H1 (cell line): ENCODE results near the gene PGAP2. TPM values are rescaled to one million over a fixed set of nuclear protein-coding genes. Genes with fewer than 3 reads are reported as not detected.

Source experiments
- CTCF ChIA-PET: fragments of 300-600 bp; sonication (Branson Sonifier 250); formaldehyde crosslinking; loops from one replicate; lab custom pipeline; 2021; ENCODE audit not compliant: partially characterized antibody; lab: Charles Lee
- POLR2A ChIA-PET: fragments of 300-600 bp; sonication (Branson Sonifier 250); formaldehyde crosslinking; loops from one replicate; lab custom pipeline; 2021; ENCODE audit warnings: inconsistent platforms; ENCODE audit not compliant: partially characterized antibody; lab: Charles Lee
- DNase-seq, 2 experiments: peaks; one replicate each; pipeline versions ENCODE4 v3.0.0 to v3.0.0-alpha.2; 2010 to 2022; ENCODE audit warnings: low spot score in 2 of 2, low read depth in 1 of 2, mixed read lengths in 1 of 2
- FAIRE-seq: peaks from 2 replicates; lab custom pipeline; 2011; peaks lifted over from hg19 to GRCh38; lab: Jason Lieb, UNC
- H2AFZ ChIP-seq: 2 replicates; pipeline ENCODE4 v1.8.1; 2012; ENCODE audit warnings: low read length, inconsistent platforms
- H2AK5ac ChIP-seq: 2 replicates; pipeline ENCODE4 v1.6.1; 2013; ENCODE audit warnings: low read depth, low read length
- H2BK120ac ChIP-seq: replicated peaks from 2 replicates; pipeline ENCODE3; 2013; ENCODE audit warnings: low read depth, low read length, inconsistent platforms
- H2BK12ac ChIP-seq: 2 replicates; pipeline ENCODE4 v1.6.1; 2013; ENCODE audit warnings: low read depth, low read length
- H2BK15ac ChIP-seq: 2 replicates; pipeline ENCODE4 v1.6.1; 2013; ENCODE audit warnings: low read length
- H2BK20ac ChIP-seq: 2 replicates; pipeline ENCODE4 v1.6.1; 2013; ENCODE audit warnings: low read length
- H2BK5ac ChIP-seq: 2 replicates; pipeline ENCODE4 v1.6.1; 2013; ENCODE audit warnings: low read depth, low read length
- H3K14ac ChIP-seq: 2 replicates; pipeline ENCODE4 v1.6.1; 2013; ENCODE audit warnings: inconsistent platforms; ENCODE audit not compliant: insufficient read length
- H3K18ac ChIP-seq: 2 replicates; pipeline ENCODE4 v1.6.1; 2013; ENCODE audit warnings: low read length; ENCODE audit errors: extremely low read depth
- H3K23ac ChIP-seq: 2 replicates; pipeline ENCODE4 v1.6.1; 2013; ENCODE audit warnings: inconsistent platforms; ENCODE audit not compliant: insufficient read length
- H3K23me2 ChIP-seq: 2 replicates; pipeline ENCODE4 v1.6.1; 2013; ENCODE audit warnings: low read depth, low read length
- H3K27ac ChIP-seq: 2 replicates; pipeline ENCODE4 v1.6.1; 2011; ENCODE audit warnings: low read depth, low read length, inconsistent platforms
- H3K27me3 ChIP-seq, 4 experiments: replicated peaks in 1 of 4; 1 replicate in 1 of 4; 2 replicates in 3 of 4; pipeline versions ENCODE4 v1.6.1 to v1.8.1; 2011 to 2013; ENCODE audit warnings: low read length in 3 of 4, mild to moderate bottlenecking in 3 of 4, inconsistent platforms in 2 of 4, mixed read lengths in 2 of 4, moderate library complexity in 1 of 4; ENCODE audit not compliant: control insufficient read depth in 3 of 4, insufficient read depth in 3 of 4; ENCODE audit errors: extremely low read depth in 1 of 4
- H3K36me3 ChIP-seq, 4 experiments: 2 replicates each; pipeline versions ENCODE4 v1.6.1 to v1.8.1; 2011 to 2013; ENCODE audit warnings: mild to moderate bottlenecking in 4 of 4, low read length in 3 of 4, moderate library complexity in 2 of 4, control low read depth in 1 of 4, inconsistent platforms in 1 of 4; ENCODE audit not compliant: insufficient read depth in 4 of 4, control insufficient read depth in 2 of 4
- H3K4ac ChIP-seq: replicated peaks from 2 replicates; pipeline ENCODE3; 2013; ENCODE audit warnings: low read length, low read depth, mixed read lengths, inconsistent platforms; ENCODE audit not compliant: insufficient read length
- H3K4me1 ChIP-seq, 4 experiments: replicated peaks in 1 of 4; 1 replicate in 1 of 4; 2 replicates in 3 of 4; pipeline versions ENCODE4 v1.6.1 to v1.8.1; 2011 to 2013; ENCODE audit warnings: low read length in 3 of 4, inconsistent platforms in 2 of 4, mixed read lengths in 1 of 4; ENCODE audit not compliant: insufficient read depth in 4 of 4, control insufficient read depth in 3 of 4
- H3K4me2 ChIP-seq, 2 experiments: 2 replicates each; pipeline versions ENCODE4 v1.6.1 to v1.8.1; 2011 to 2013; ENCODE audit warnings: low read depth in 2 of 2, low read length in 2 of 2, control low read depth in 1 of 2, inconsistent platforms in 1 of 2, mild to moderate bottlenecking in 1 of 2; ENCODE audit not compliant: insufficient read depth in 1 of 2
- H3K4me3 ChIP-seq, 4 experiments: fragments of 200-600, 300-600 bp in 1 of 4; sonication (generic), shearing (Covaris generic), sonication (Bioruptor Twin) in 1 of 4; 2 replicates each; pipeline versions ENCODE4 v1.5.1 to v1.8.1; 2011 to 2016; ENCODE audit warnings: low read length in 4 of 4, low read depth in 3 of 4, control low read depth in 2 of 4, inconsistent platforms in 2 of 4, mild to moderate bottlenecking in 2 of 4, mixed read lengths in 1 of 4, moderate library complexity in 1 of 4; ENCODE audit not compliant: insufficient read depth in 2 of 4; ENCODE audit errors: extremely low read depth in 1 of 4
- H3K56ac ChIP-seq: replicated peaks from 2 replicates; pipeline ENCODE3; 2013; ENCODE audit warnings: low read depth, mild to moderate bottlenecking, mixed read lengths, low read length, inconsistent platforms; ENCODE audit not compliant: insufficient read length
- H3K79me1 ChIP-seq: 2 replicates; pipeline ENCODE4 v1.6.1; 2013; ENCODE audit warnings: low read depth, low read length, control low read depth
- H3K79me2 ChIP-seq, 2 experiments: 2 replicates each; pipeline versions ENCODE4 v1.6.1 to v1.8.1; 2012 to 2013; ENCODE audit warnings: low read length in 2 of 2, mild to moderate bottlenecking in 2 of 2, inconsistent platforms in 1 of 2; ENCODE audit not compliant: insufficient read depth in 2 of 2, control insufficient read depth in 1 of 2
- H3K9ac ChIP-seq, 4 experiments: replicated peaks in 1 of 4; 1 replicate in 1 of 4; 2 replicates in 3 of 4; pipeline versions ENCODE4 v1.6.1 to v1.8.1; 2011 to 2013; ENCODE audit warnings: low read depth in 3 of 4, low read length in 3 of 4, control low read depth in 2 of 4, mild to moderate bottlenecking in 2 of 4, moderate library complexity in 2 of 4, inconsistent platforms in 1 of 4; ENCODE audit errors: extremely low read depth in 1 of 4
- H3K9me3 ChIP-seq, 2 experiments: 2 replicates each; pipeline versions ENCODE4 v1.6.1 to v1.8.1; 2012 to 2013; ENCODE audit warnings: mild to moderate bottlenecking in 2 of 2, moderate library complexity in 2 of 2, control low read depth in 1 of 2, inconsistent platforms in 1 of 2, low read depth in 1 of 2, low read length in 1 of 2, mixed read lengths in 1 of 2; ENCODE audit not compliant: insufficient read depth in 2 of 2
- H4K20me1 ChIP-seq, 2 experiments: replicated peaks in 1 of 2; 2 replicates each; pipeline versions ENCODE3 to v1.8.1; 2011 to 2013; ENCODE audit warnings: inconsistent platforms in 2 of 2, low read length in 2 of 2, mild to moderate bottlenecking in 1 of 2; ENCODE audit not compliant: insufficient read depth in 2 of 2, control insufficient read depth in 1 of 2
- H4K5ac ChIP-seq: 2 replicates; pipeline ENCODE4 v1.6.1; 2013; ENCODE audit warnings: low read length, low read depth, mixed read lengths, inconsistent platforms; ENCODE audit not compliant: insufficient read length
- H4K8ac ChIP-seq: 2 replicates; pipeline ENCODE4 v1.8.0; 2013; ENCODE audit warnings: mild to moderate bottlenecking, moderate library complexity, low read length, inconsistent platforms; ENCODE audit not compliant: insufficient read depth; ENCODE audit errors: extremely low read depth
- H4K91ac ChIP-seq: replicated peaks from 2 replicates; pipeline ENCODE3; 2013; ENCODE audit warnings: low read length, mixed read lengths, inconsistent platforms; ENCODE audit not compliant: insufficient read length
- BCL11A ChIP-seq, 2 experiments: IDR thresholded peaks; one replicate each; pipeline ENCODE4 v1.6.1; 2011; ENCODE audit warnings: low read depth in 2 of 2, low read length in 2 of 2, mild to moderate bottlenecking in 2 of 2
- CTBP2 ChIP-seq: IDR thresholded peaks from 2 replicates; pipeline ENCODE4 v1.7.0; 2011; ENCODE audit warnings: borderline replicate concordance, mild to moderate bottlenecking, moderate library complexity, mixed read lengths, low read length; ENCODE audit not compliant: insufficient read depth, insufficient read length
- EP300 ChIP-seq, 2 experiments: IDR thresholded peaks; 1 replicate in 1 of 2; 2 replicates in 1 of 2; pipeline ENCODE4 v1.6.1; 2011 to 2012; ENCODE audit warnings: low read depth in 2 of 2, low read length in 2 of 2, mild to moderate bottlenecking in 2 of 2, borderline replicate concordance in 1 of 2, inconsistent platforms in 1 of 2, moderate library complexity in 1 of 2
- GABPA ChIP-seq: IDR thresholded peaks from 2 replicates; pipeline ENCODE4 v1.6.1; 2011; ENCODE audit warnings: mild to moderate bottlenecking, low read length, moderate library complexity, borderline replicate concordance; ENCODE audit not compliant: insufficient read depth
- KDM1A ChIP-seq: fragments of 200-600, 300-600 bp; sonication (generic); IDR thresholded peaks from 2 replicates; pipeline ENCODE4 v1.7.1; 2016; ENCODE audit warnings: mild to moderate bottlenecking, low read length, borderline replicate concordance
- MAFK ChIP-seq: IDR thresholded peaks from 2 replicates; pipeline ENCODE4 v1.6.1; 2012; ENCODE audit warnings: low read depth, mild to moderate bottlenecking, improper control_type of control experiment, low read length
- RFX5 ChIP-seq: IDR thresholded peaks from 2 replicates; pipeline ENCODE4 v1.6.1; 2011; ENCODE audit warnings: low read depth, low read length, improper control_type of control experiment, borderline replicate concordance
- SRF ChIP-seq: IDR thresholded peaks from 2 replicates; pipeline ENCODE4 v1.6.1; 2011; ENCODE audit warnings: mild to moderate bottlenecking, low read depth, low read length, moderate library complexity
- TBP ChIP-seq: IDR thresholded peaks from 2 replicates; pipeline ENCODE4 v1.6.1; 2011; ENCODE audit warnings: low read depth, low read length, improper control_type of control experiment
- TCF12 ChIP-seq: IDR thresholded peaks from 2 replicates; pipeline ENCODE4 v1.6.1; 2011; ENCODE audit warnings: low read depth, mild to moderate bottlenecking, low read length
- ZNF274 ChIP-seq: IDR thresholded peaks from 2 replicates; pipeline ENCODE4 v1.7.0; 2012; ENCODE audit warnings: low read length, borderline replicate concordance; ENCODE audit errors: extremely low read depth
- WGBS, 2 experiments: shearing (Covaris generic) in 1 of 2; methylation state at CpG; one replicate each; pipeline versions ENCODE4 v1.1.6 to v1.1.7; 2013 to 2015; ENCODE audit warnings: low lambda C conversion rate in 2 of 2, mixed read lengths in 2 of 2, inconsistent platforms in 1 of 2, low coverage in 1 of 2, missing lambda C conversion rate in 1 of 2; ENCODE audit not compliant: insufficient replicate concordance in 2 of 2, insufficient coverage in 1 of 2, insufficient read length in 1 of 2; ENCODE audit errors: extremely low coverage in 1 of 2, missing lambda C conversion rate in 1 of 2; 5-methylcytosine and 5-hydroxymethylcytosine counted together
- polyA plus RNA-seq, 7 experiments: library from polyadenylated mRNA; depleted of rRNA in 3 of 7; stranded (reverse) in 5 of 7; unstranded in 2 of 7; fragments of >200 nt in 5 of 7; fragments of 200-250 nt in 2 of 7; gene quantifications; 1 replicate in 5 of 7; 2 replicates in 1 of 7; 4 replicates in 1 of 7; pipeline versions ENCODE4 v1.2.1 to v1.2.3, GENCODE V29; 2011 to 2013; ENCODE audit warnings: missing spikeins in 2 of 7, mixed read lengths in 2 of 7
- total RNA-seq: library from RNA; stranded (reverse); fragmentation: NEBNext Ultra II Directional; extraction: Animal tissue kit (Norgen Biotek cat#: 25700); gene quantifications from 2 replicates; pipeline ENCODE4 v1.2.1, GENCODE V29; 2021

The PGAP2 gene
- total and polyA plus RNA-seq, 2 of the 8 experiments (the other 6 are each of a cell fraction or from before 2014, with no cell fraction given): 56.5 to 106 TPM

DNA sequence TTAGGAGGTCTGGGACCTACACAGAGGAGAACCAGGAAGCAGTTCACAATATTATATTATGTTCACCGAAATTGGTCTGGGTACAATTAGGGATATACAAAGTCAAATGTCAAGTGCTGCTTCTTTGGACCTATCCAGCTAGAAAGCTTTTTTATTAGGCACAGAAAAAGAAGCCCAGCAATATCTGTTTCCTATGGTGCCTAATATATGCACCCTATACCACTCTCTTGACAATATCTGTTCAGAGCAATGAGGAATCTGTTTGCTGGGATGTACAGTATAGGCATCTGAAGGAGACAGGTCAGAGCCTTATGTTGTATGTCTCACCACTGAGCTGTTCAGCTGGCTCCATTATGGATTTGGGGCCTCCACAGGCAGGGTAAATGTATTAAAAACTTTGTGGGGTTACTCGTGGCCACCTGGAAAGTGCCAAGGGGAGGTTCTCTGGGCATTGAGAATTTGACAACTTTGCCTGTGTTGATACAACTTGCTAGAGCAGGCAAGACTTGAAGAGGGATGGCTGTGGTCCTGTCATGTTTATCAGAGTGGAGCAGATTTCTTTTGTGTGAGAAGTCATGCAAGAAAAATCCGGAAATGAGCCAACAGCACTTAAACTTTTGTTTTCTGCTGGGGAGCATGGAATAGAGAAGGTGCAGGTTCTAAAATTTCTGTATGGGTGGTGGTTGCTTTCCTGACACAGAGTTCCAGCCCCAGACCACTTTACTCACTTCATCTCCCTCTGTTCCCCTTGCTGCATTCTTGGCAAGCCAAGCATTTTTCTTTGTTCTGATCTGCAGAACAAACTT, 57.2 kb downstream of the PGAP2 start:
- no peak overlapping the region for H3K23ac ChIP-seq
- DNase-seq: no peak
- H3K56ac ChIP-seq: no peak overlapping the region
- H2BK12ac ChIP-seq: no peak overlapping the region
- H3K4me2 ChIP-seq: no peak overlapping the region; a peak in 1 of 4 replicates
- H2BK15ac ChIP-seq: no peak overlapping the region
- no peak overlapping the region for H3K14ac ChIP-seq
- peaks cover 0 to 7% (median 4%) of the 10 kb centered on the region in 4 experiments; a peak in 4 of 7 replicates for H3K4me1 ChIP-seq
- WGBS, 2 experiments: 75% methylated on average over 3 of the region's 3 CpGs; no CpG with 5 or more reads in 1 of the 2 experiments
- H3K9me3 ChIP-seq: no peaks in the 10 kb centered on the region
- H2BK20ac ChIP-seq: no peak overlapping the region
- H3K23me2 ChIP-seq: no peaks in the 10 kb centered on the region
- POLR2A ChIA-PET: interaction anchor here (1.0 kb wide), 1 partner anchor 15 kb away, joined by 3 read pairs; no protein-coding TSS in a partner anchor
- no peak overlapping the region for H2BK120ac ChIP-seq
- CTCF ChIA-PET: interaction anchor here (0.6 to 10.7 kb wide), 5 partner anchors 11 to 1820 kb away, joined by 3 to 73 read pairs (median 3); partner anchors contain the start of genes RHOG and STIM1
- no peak overlapping the region for H3K4me3 ChIP-seq
- H3K79me1 ChIP-seq: peaks cover 2% of the 10 kb centered on the region; the same call in 1 of the 2 replicates
- no peak overlapping the region for H2AK5ac ChIP-seq
- H3K9ac ChIP-seq: no peak overlapping the region
- no peak overlapping the region for H2AFZ ChIP-seq
- no peak overlapping the region for H4K8ac ChIP-seq
- H3K18ac ChIP-seq: no peak overlapping the region
- H3K79me2 ChIP-seq: no peaks in the 10 kb centered on the region
- no peak overlapping the region for H3K4ac ChIP-seq
- H4K91ac ChIP-seq: no peak overlapping the region
- peaks cover 2 to 3% of the 10 kb centered on the region in 2 experiments for H4K20me1 ChIP-seq
- FAIRE-seq: no peak
- no peak overlapping the region for H4K5ac ChIP-seq
- H3K27me3 ChIP-seq: no peaks in the 10 kb centered on the region
- no peak overlapping the region for H3K27ac ChIP-seq
- no peaks in the 10 kb centered on the region for H3K36me3 ChIP-seq
- H2BK5ac ChIP-seq: no peak overlapping the region
- TF ChIP-seq KDM1A (no peak), MAFK (no peak), SRF (no peak), TCF12 (no peak), EP300 (IDR thresholded peaks at IDR 0.05; ENCODE audit: borderline replicate concordance in 1 of 2, low read depth in 2 of 2, low read length in 2 of 2) (no peak), ZNF274 (no peak), BCL11A (IDR thresholded peaks at IDR 0.05; ENCODE audit: low read depth in 2 of 2, low read length in 2 of 2) (no peak), TBP (no peak), CTBP2 (no peak), RFX5 (no peak), GABPA (no peak)
